GM12891 (cell line): Measurements from ENCODE around the gene MIB1.

ENCODE experiments used
- DNase-seq: peaks from one replicate; pipeline ENCODE4 v3.0.0; 2011; ENCODE audit warnings: low spot score; ENCODE audit not compliant: insufficient read length
- FAIRE-seq: peaks from 2 replicates; lab custom pipeline; 2011; peaks lifted over from hg19 to GRCh38; lab: Jason Lieb, UNC
- PAX5 ChIP-seq: IDR thresholded peaks from 2 replicates; pipeline ENCODE4 v1.6.1; 2011; ENCODE audit warnings: low read length, moderate library complexity, mild to moderate bottlenecking; ENCODE audit not compliant: insufficient read depth, severe bottlenecking
- POLR2A ChIP-seq: IDR thresholded peaks from 2 replicates; pipeline ENCODE4 v1.6.1; 2011; ENCODE audit warnings: low read depth, low read length, control low read depth
- POLR2AphosphoS5 ChIP-seq: IDR thresholded peaks from 2 replicates; pipeline ENCODE4 v1.6.1; 2011; ENCODE audit warnings: low read depth, low read length, control low read depth
- POU2F2 ChIP-seq: IDR thresholded peaks from 2 replicates; pipeline ENCODE4 v1.6.1; 2011; ENCODE audit warnings: low read depth, mild to moderate bottlenecking, control low read depth, low read length, moderate library complexity
- SPI1 ChIP-seq: IDR thresholded peaks from 2 replicates; pipeline ENCODE4 v1.6.1; 2011; ENCODE audit warnings: low read depth, low read length, control low read depth
- TAF1 ChIP-seq: IDR thresholded peaks from 2 replicates; pipeline ENCODE4 v1.6.1; 2011; ENCODE audit warnings: low read depth, low read length, control low read depth

MIB1 gene

GRCh38 chr18:21900605-21901352 is 160.2 kb downstream of the MIB1 start:
- no peak for FAIRE-seq
- TF ChIP-seq POU2F2 (no peak), SPI1 (0 out of 2 replicates have a peak, but pooled peaks have one; percentile 11)
- DNase-seq = no peak

GRCh38 chr18:21901423-21901945 is 160.9 kb downstream of the MIB1 start:
- DNase-seq (no peak), FAIRE-seq (no peak)
- TF ChIP-seq PAX5 (no peak), POU2F2 (no peak), POLR2AphosphoS5 (no peak), TAF1 (no peak), POLR2A (no peak), SPI1 (no peak)

- TF ChIP-seq POLR2AphosphoS5 (no peak), TAF1 (no peak), PAX5 (no peak)
- no peak for FAIRE-seq
Observed at GRCh38 chr18:21903709-21904108, 163.1 kb downstream of the MIB1 start.

GRCh38 chr18:21904856-21905255 is 164.3 kb downstream of the MIB1 start:
- DNase-seq (no peak), FAIRE-seq (no peak)
- TF ChIP-seq POU2F2 (no peak), POLR2AphosphoS5 (no peak), PAX5 (no peak), POLR2A (no peak), TAF1 (no peak), SPI1 (no peak)

More at GRCh38 chr18:21903709-21904108, 163.1 kb downstream of the MIB1 start:
- DNase-seq = no peak

- TF ChIP-seq POLR2AphosphoS5 (no peak), PAX5 (no peak), TAF1 (no peak), POLR2A (no peak), SPI1 (no peak), POU2F2 (no peak)
- FAIRE-seq = no peak
- DNase-seq = no peak
Observed at GRCh38 chr18:21907451-21907850, 166.9 kb downstream of the MIB1 start.

- TF ChIP-seq POLR2A = no peak
- no peak for TF ChIP-seq TAF1
- no peak for TF ChIP-seq POLR2AphosphoS5
- TF ChIP-seq PAX5 = no peak
- TF ChIP-seq SPI1 = no peak
- no peak for TF ChIP-seq POU2F2
- FAIRE-seq (no peak), DNase-seq (no peak)
Observed at GRCh38 chr18:21908711-21909110, 168.1 kb downstream of the MIB1 start.

- no peak for DNase-seq
- no peak for FAIRE-seq
- TF ChIP-seq SPI1 = no peak
- no peak for TF ChIP-seq TAF1
- no peak for TF ChIP-seq POLR2A
- no peak for TF ChIP-seq POLR2AphosphoS5
- no peak for TF ChIP-seq PAX5
- no peak for TF ChIP-seq POU2F2
Observed at GRCh38 chr18:21910906-21911305, 170.3 kb downstream of the MIB1 start.

- DNase-seq = no peak
- no peak for FAIRE-seq
- no peak for TF ChIP-seq POLR2AphosphoS5
- TF ChIP-seq TAF1 = no peak
- TF ChIP-seq PAX5 = no peak
- no peak for TF ChIP-seq SPI1
- no peak for TF ChIP-seq POLR2A
- no peak for TF ChIP-seq POU2F2
Observed at GRCh38 chr18:21911551-21911950, 171.0 kb downstream of the MIB1 start.

GRCh38 chr18:21912339-21913239 is 172.0 kb downstream of the MIB1 start:
- FAIRE-seq (no peak), DNase-seq (no peak)
- TF ChIP-seq SPI1 (no peak), POLR2A (no peak), TAF1 (no peak), PAX5 (no peak), POU2F2 (no peak)
